HG03103 (cell line): ENCODE data around the gene MS4A4A.
"Not testable (repeated sequence)": the region's sequence is repeated elsewhere in the genome, so short reads cannot be mapped to it uniquely, and the experiment has no call there.

Source experiments
- ATAC-seq: cut with Tn5 transposase; IDR thresholded peaks from one replicate; pipeline ENCODE4 v1.9.1; 2021; ENCODE audit warnings: low read depth; ENCODE audit not compliant: unreplicated experiment

The MS4A4A gene

DNA sequence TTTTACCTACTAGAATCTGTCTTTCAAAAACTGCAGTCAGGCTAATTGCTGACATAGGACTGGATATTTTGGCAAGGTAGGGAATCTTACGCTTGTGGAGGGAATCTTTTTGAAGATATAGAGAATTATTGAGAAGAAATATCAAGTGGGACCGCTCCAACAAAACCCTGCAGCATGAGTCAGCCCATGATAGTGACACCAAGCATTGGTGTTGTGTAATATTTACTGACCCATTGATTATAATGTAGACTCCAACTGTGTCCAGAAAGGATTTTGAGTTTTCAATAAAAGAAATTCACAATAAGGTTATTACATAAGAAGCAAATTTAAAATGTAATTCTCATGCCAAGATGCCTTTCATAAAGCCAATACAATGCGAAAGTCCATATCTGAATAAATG, 20.7 kb downstream of the MS4A4A start:
- no peak for ATAC-seq

DNA sequence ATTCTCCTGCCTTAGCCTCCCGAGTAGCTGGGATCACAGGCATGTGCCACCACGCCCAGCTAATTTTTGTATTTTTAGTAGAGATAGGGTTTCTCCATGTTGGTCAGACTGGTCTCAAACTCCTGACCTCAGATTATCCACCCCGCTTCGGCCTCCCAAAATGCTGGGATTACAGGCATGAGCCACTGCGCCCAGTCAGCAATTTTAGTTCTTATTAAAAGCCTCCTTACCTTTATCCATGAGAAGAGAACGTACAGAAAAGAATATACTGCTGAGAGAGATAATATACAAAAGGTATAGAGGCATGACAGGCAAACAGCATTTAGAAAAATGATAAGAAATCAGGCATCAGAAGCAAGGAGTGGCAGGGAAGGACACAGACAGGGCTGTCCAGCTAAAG, 21.4 kb downstream of the MS4A4A start:
- not testable (repeated sequence) for ATAC-seq

DNA sequence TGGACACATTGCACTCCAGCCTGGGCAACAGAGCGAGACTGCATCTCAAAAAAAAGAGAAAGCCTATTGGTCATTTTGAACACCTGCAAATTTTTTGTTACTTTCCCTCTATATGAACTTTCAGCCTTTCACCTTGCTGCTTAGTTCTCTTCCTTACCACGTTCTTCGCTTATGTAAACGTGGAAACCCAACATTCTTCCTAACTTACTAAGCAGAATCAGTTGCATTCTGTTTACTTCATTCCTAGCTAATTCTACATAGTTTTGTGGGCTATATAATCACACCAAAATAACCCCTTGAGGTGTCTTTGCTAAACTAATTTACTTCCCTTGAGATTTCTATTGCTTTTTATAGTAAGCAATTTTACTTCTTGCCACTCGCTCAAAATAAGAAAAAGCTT, 23.2 kb downstream of the MS4A4A start:
- ATAC-seq, result no peak

DNA sequence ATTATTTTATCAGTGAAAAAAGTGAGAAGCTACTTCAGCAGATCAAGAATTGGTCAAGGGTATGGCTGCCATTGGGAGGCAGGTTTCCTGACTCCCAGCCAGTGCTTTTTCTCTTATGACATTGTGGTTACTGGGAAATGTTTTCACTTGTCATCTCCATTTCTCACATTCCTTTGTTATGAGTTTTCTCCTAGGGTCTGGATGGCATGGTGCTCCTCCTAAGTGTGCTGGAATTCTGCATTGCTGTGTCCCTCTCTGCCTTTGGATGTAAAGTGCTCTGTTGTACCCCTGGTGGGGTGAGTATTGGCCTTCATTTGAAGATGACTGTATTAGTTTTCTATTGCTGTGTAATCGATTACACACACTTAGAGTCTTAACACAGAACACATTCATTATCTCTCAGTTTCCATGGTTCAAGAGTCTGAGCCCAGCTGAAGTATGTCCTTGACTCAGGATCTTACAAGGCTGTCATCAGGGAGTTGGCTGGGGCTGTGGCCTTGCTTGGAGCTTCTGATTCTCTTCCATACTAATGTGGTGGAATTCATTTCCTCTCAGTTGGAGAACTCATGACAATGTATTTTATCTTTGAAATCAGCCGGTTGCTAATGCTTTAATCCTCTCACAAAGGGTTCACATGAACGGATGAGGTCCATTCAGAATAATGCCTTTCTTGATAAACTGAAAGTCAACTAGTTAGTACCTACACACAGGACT, 25.6 kb downstream of the MS4A4A start:
- no peak for ATAC-seq

DNA sequence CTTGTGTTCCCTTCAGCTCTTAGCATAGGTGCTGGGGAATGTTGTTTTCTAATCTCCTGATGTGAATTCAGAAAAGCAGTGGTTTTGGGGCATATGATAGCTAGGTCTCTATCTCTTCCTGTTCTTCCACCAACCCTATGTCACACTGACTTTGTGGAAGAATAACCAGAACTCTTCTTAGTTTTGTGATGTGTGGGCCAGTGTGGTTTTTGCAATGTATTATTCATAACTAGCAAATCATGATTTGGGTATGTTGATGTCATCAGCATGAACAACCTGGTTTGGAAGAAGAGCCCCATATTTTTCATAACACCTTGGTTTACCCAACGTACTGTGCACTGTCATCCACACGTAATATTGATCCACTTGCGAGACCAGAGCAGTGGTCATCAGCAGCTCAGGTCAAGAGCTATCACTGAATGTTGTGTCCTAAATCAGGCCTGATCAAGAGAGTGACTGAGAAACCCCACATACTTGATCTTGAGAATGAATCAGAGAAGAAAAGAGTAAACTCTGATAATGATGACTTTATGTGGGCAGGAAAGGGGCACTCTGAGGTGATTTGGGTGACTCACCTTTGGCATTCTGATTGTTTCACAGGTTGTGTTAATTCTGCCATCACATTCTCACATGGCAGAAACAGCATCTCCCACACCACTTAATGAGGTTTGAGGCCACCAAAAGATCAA, 27.2 kb downstream of the MS4A4A start:
- ATAC-seq, result no peak

DNA sequence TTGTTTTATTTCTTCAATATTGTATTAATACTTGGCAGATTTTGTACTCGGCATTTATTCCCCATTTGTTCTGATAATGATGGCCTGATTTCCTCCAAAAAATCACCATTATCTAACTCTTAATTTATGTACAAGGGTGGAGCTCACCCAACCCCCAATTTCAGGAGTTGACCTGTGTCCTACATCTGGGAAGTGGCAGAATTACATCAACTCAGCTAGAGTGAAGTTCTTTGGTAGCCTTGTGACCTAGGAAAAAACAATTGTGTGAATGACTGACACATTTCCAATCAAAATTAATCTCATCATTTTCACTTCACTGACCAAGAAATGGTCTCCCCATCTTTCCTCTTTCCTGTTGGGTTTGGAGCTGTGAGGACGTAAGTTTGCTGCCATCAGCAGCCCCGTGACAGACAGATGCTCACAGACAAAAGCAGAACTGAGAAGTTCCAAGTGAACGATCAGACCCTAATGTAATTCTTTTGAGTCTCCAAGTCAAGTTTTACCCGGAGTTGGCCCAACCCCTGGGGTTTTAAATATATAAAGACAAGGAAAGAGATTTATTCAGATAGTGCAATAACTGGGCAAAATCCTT, 30.0 kb downstream of the MS4A4A start:
- peak; percentile 56 for ATAC-seq

DNA sequence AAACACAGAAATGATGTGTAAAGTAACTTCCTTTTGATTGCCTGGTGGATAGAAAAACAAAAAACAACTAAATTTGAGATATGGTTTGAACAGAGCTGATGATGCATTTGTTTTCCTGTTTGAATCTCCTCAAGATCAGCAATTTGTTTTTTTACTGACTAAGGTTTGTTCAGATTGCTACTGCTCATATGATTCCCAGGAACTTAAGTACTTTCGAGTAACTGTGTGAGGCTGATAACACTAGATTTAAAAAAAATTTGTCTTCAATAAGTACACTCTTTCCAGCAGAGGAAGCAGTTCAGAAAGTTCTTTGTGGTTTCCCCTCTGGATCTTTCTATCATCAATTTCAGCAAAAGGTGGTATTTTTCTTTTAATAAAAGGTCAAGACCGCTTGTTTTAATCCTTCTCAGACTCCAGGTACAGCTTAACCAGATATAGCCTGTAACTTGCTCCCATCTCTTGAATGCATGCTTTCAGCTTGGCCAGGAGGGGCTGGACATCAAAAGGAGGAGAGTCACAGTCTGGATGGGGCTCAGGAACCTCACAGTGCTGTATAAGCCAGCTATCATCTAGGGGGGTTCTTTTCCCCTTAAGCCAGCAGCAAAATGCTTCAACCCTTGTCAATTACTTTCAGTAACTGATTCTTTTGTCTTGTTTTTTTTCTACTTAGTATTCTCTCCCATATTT, 34.3 kb downstream of the MS4A4A start:
- ATAC-seq, result no peak

DNA sequence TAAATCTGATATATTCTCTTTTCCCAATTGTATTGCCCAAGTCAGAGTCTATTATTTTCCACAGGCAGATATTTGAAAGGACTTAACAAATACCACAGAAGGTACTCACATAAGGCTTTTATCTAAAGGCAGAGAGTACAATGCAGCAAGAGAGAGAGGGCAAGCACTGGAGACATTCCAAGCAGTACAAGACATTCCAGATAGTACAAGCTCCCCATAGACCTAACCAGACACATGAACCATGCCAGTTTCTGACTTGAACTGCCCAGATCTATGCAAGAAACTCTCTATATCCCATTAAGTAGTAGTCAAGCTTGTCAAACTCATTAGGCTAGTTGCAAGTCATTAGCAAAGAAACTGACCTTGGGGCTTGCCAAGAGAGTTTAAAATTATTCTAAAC, 35.4 kb downstream of the MS4A4A start:
- no peak for ATAC-seq

DNA sequence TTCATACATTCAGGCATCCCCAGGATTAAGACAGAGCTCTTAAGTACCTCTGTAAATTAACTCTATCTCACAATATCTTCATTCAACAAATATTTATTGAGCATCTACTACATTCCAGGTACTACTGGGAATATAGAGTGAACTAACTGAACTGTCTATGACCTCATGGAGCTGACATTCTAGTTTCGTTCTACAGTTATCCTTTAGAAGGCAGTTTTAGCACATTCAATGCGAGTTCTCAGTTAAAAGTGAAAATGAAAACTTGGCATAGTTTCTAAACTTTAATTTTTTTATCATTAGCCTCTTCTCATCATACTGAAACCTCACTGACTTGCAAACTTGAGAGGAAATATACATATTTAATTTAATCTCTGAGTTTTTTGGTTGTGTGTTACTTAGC, 35.9 kb downstream of the MS4A4A start:
- no peak for ATAC-seq

DNA sequence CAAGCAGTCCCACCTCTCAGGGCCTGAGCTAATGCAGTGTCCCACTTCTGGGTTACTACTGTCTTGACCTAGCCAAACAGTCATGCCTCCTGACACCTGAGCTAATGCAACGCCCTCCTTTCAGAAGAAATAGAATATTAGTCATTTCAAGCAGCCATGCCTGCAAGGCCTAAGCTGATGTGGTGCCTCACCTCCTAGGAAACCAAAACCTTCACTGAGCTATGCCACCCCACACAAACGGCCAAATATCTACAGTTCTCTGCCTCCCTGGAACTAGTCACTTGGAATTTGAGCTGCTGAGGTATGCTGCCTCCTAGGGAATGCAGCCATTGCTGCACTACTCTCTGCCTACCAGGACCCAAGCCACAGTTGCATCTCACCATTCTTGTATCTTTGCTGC, 38.3 kb downstream of the MS4A4A start:
- ATAC-seq, result no peak

DNA sequence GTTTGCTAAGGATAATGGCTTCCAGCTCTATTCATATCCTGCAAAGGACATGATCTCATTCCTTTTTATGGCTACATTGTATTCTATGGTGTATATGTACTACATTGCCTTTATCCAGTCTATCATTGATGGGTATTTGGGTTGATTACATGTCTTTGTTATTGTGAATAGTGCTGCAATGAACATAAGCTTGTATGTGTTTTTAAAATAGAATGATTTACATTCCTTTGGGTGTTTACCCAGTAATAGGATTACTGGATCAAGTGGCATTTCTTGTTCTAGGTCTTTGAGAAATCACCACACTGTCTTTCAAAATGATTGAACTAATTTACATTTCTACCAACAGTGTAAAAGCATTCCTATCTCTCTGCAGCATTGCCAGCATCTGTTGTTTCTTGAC, 40.6 kb downstream of the MS4A4A start:
- no peak for ATAC-seq

DNA sequence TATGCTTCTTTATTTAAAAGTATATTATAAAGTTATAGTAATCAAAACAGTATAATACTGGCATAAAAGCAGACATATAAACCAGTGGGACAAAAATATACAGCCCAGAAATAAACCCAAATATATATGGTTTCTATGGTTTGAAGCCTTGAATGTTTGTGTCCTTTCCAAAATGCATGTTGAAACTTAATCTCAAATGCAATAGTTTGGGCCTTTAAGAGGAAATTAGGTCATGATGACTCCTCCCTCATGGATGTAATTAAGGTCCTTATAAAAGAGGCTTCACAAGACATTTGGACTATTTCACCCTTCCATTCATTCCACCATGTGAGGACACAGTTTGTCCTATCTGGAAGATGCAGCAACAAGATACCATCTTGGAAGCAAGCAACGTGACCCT, 46.5 kb downstream of the MS4A4A start, which contains the start of gene MS4A6E:
Gene MS4A6E (plus strand): TSS at position 301 of the 400 bp plus-strand sequence. CDS start 7,641 bp downstream, outside the sequence.
- no peak for ATAC-seq

DNA sequence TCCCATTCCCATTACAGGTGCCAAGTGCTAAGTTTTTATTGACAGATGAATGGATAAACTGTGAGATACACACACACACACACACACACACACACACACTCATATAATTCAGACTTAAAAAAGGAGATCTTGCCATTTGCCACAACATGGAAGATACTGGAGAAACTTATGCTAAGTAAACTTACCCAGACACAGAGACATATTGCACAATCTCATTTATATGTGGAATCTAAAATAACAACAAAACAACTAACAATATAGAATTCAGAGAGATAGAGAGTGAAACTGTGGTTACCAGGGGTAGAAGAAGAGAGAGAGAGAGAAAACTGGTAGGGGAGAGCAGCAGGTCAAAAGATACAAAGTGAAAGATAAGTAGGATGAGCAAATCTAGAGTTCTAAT, 48.0 kb downstream of the MS4A4A start:
- no peak for ATAC-seq

DNA sequence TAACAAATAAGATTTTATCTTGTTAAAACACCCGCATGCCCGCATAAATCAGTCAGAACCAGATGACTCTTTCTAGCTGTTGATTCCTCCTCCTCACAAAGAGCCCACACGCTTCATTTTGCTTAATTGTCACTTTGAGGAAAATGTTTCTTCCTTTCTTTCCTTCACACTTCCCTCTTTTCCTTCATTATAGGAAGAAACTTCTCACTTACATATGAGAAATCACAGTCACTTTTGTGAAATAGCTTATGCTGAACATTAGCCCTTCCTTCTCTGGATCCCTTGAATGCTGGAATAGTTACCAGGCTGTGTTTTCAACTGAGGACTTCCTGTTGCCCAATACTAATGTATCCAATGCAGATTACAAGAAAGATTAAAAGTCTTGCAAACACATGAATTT, 52.4 kb downstream of the MS4A4A start:
- no peak for ATAC-seq

DNA sequence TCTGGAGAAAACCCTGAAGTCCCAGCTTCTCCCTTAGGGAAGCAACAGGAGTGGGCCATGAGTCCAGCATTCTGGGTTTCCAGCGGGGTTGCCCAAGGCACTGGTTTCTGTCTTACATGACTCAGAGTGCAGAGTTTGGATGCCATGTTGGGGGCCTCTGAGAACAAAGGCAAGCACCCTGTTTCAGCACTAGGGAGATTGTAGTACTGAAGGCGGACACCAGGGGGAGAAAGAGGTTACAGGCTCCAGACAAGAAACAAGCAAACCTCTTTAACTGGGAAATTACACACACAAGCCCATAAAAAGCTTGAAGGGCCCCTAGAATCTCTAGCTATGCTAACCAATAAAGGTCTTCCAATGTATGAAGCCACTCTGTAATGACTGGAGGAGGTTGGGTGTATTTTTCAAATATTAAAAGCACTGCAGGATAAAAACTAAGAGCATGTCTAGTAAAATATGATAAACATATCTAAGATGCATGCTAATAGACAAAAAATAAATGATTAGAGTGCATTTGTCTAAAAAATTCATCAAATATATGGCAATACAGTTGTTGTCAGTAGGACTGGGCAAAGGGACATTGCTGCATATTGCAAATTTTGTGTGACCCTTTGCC, 53.6 kb downstream of the MS4A4A start:
- no peak for ATAC-seq

DNA sequence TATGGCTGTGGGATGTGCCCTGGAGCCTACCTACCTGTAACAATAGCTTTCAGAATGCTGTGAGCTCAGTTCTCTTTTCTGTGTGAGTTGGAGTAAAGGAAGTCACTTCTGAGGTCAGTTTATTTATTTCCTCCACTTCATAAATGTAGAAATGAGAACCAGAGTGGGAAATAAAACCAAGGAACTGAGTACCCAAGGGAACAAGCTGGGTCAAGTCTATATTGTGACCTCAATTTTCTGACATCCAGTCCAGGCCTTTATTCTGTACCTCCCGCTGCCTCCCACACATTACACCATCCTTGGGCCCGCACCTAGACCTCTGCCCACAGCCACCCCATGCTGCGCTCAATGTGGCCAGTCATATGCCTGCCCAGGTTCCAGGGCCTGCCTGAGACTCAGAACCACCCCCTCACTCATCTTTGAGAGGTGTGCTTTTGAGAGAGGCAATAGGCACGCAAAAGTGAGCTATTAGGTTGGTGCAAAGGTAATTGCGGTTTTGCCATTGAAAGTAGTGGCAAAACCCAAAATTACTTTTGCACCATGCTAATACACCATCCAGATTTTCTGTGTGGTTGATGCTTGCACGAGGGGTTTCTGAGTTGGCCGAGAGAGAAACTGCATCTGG, 56.4 kb downstream of the MS4A4A start:
- ATAC-seq, result no peak

DNA sequence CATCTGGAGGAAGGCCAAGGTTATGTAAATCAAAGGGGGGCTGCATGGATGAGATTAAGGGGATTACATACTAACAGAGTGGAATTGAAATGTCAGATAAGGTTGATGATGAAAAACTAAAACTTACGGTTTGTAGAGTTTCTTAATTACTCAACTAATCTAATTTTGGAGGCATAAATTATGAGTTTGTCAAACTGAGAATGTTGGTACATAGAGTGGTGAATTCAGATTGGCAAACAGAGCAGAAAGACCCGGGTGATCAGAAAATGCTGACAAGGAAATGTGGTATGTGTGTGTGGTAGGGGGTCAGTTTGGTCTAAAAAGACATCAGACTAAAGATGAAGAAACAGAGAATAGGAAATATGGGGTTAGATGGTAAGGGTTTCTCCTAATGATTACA, 57.6 kb downstream of the MS4A4A start:
- no peak for ATAC-seq

DNA sequence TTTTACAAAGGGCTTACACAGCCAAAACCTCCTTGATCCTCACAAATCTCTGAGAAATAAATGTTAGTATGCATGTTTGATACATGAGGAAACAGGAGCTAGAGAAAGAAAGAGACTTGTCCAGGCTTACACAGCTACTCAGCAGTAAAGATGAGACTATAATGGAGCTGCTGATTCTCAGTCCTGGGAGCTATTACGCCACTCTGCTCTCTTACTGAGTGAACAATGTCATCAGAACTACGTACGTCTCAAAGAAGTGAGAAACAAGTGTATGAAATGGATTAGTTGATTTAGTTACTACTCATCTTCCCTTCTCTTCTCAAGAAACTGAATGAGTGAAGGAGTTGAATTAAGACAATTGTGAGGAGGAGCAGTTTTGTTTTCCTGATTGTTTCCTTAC, 58.9 kb downstream of the MS4A4A start:
- ATAC-seq, result no peak

DNA sequence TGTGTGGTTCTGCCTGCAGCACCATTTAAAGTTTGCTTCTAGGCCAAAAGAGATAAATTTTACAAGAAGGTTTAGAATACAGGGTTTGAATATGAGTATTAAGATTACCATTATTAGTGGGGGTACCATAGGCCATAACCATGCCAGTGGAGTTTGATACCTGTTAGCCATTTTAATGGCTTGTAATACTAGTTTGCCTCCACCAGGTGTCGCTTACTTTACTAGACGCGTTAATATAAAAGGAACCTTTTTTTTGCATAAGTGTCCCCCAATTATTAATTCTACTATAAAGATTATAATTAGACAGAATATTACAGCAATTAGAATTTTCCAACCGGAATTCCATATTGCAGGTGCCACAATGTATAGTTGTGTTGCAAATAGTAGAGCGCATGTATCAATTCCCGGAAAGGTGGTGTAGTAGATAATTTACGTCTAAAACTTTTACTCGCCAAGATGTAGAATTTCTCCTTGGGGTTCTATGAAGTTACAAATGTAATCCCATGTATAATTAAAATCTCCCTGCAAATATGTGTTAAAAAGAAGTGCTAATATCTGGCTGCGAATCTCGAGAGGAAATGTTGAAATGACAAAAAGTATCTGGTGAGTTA, 62.7 kb downstream of the MS4A4A start:
- ATAC-seq, result no peak

DNA sequence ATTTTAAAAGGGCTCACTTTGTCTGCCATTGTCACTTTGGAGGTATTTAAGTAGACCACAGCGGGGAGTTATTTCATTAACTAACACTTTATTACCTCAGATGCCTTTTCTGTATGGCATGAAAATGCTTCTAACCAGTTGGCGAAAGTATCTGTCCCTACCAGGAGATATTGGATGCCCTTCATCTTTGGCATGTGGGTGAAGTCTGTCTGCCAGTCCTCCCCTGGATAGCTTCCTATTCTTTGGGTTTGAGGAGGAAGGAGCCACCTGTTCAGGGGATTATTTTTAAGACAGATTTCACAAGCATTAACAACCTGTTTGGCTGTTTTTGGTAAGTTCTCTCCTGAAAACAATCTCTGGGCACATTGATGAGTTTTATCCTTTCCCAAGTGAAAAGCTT, 63.7 kb downstream of the MS4A4A start:
- ATAC-seq, result no peak
